Breast epithelium (tissue), 4 donors: Measurements from ENCODE around the gene LONP2. TPM values are rescaled to one million over a fixed set of nuclear protein-coding genes. Genes with fewer than 3 reads are reported as not detected.
A peak's percentile ranks its signal among the peaks of the same experiment; 100 is the strongest.
"Not testable (repeated sequence)": the region's sequence is repeated elsewhere in the genome, so short reads cannot be mapped to it uniquely, and the experiment has no call there.

Experiments
- DNase-seq, 2 donors: peaks; one replicate each; pipeline ENCODE4 v3.0.0-alpha.2; 2019; ENCODE audit warnings: low spot score in 2 of 2
- H3K27ac ChIP-seq, 2 donors: fragments of 200-600 bp; sonication (generic) in 1 of 2; one replicate each; pipeline ENCODE4 v1.5.1; 2016 to 2019; ENCODE audit warnings: mild to moderate bottlenecking in 1 of 2
- H3K27me3 ChIP-seq, 2 donors: fragments of 200-600 bp; sonication (generic) in 1 of 2; one replicate each; pipeline versions ENCODE4 v1.5.1 to v1.6.0; 2017 to 2019; ENCODE audit warnings: control low read depth in 1 of 2, mild to moderate bottlenecking in 1 of 2
- H3K36me3 ChIP-seq: fragments of 200-600 bp; one replicate; pipeline ENCODE4 v1.5.1; 2019
- H3K4me1 ChIP-seq, 2 donors: fragments of 200-600 bp; sonication (generic); one replicate each; pipeline ENCODE4 v1.5.1; 2016 to 2019; ENCODE audit warnings: control low read depth in 1 of 2
- H3K4me3 ChIP-seq, 3 donors: fragments of 200-600 bp; sonication (generic); 1 replicate in 2 of 3; 2 replicates in 1 of 3; pipeline ENCODE4 v1.5.1; 2016 to 2019; ENCODE audit warnings: mild to moderate bottlenecking in 3 of 3, moderate library complexity in 2 of 3
- H3K9me3 ChIP-seq, 2 donors: fragments of 200-600 bp; sonication (generic) in 1 of 2; one replicate each; pipeline ENCODE4 v1.5.1; 2016 to 2019; ENCODE audit warnings: control low read depth in 1 of 2
- CTCF ChIP-seq, 3 donors: fragments of 450-650 bp; IDR thresholded peaks; one replicate each; pipeline ENCODE4 v1.5.1; 2016 to 2017; ENCODE audit warnings: antibody characterized with exemption in 3 of 3, mild to moderate bottlenecking in 3 of 3, moderate library complexity in 3 of 3
- POLR2A ChIP-seq: fragments of 450-650 bp; IDR thresholded peaks from one replicate; pipeline ENCODE4 v1.6.1; 2016; ENCODE audit warnings: antibody characterized with exemption, mild to moderate bottlenecking, moderate library complexity
- POLR2AphosphoS5 ChIP-seq, 3 donors: sonication (generic); formaldehyde crosslinking; IDR thresholded peaks; one replicate each; pipeline ENCODE4 v1.6.1; 2017; ENCODE audit warnings: antibody characterized with exemption in 3 of 3
- intact Hi-C: fragments of 100-400 bp; cut with DNase I; formaldehyde crosslinking; loops from one replicate; pipeline ENCODE4 v1.15.1; 2023; ENCODE audit warnings: low total_unique reads
- total RNA-seq, 3 donors: library from RNA; depleted of rRNA; stranded (reverse); fragments of >200 nt; gene quantifications; one replicate each; pipeline ENCODE4 v1.1.0, GENCODE V29; 2016

The LONP2 gene
- total RNA-seq, 3 donors from 2014 or later = 66.6 to 106 (median 98.9) TPM

GRCh38 chr16:48374255-48374654 lies 130.2 kb downstream of the LONP2 start:
- Histone ChIP-seq H3K36me3 (no peaks in the 10 kb centered on the region), H3K4me1 (peaks cover 0 to 28% of the 10 kb centered on the region in 2 donors), H3K27me3 (no peaks in the 10 kb centered on the region), H3K4me3 (no peak overlapping the region), H3K27ac (no peak overlapping the region), H3K9me3 (no peaks in the 10 kb centered on the region)
- intact Hi-C loops = no loop called here
- no peak for TF ChIP-seq CTCF (IDR thresholded peaks at IDR 0.05)
- no peak for TF ChIP-seq POLR2AphosphoS5 (IDR thresholded peaks at IDR 0.05)
- no peak for TF ChIP-seq POLR2A
- no peak for DNase-seq

GRCh38 chr16:48377301-48377700 lies 133.2 kb downstream of the LONP2 start:
- H3K9me3 ChIP-seq, intact Hi-C loops, DNase-seq, H3K4me3 ChIP-seq, H3K27ac ChIP-seq, H3K36me3 ChIP-seq, H3K27me3 ChIP-seq: not testable (repeated sequence)
- peaks cover 0 to 30% of the 10 kb centered on the region in 2 donors for H3K4me1 ChIP-seq

- DNase-seq = no peak
- TF ChIP-seq CTCF (IDR thresholded peaks at IDR 0.05) (no peak), POLR2AphosphoS5 (IDR thresholded peaks at IDR 0.05) (no peak), POLR2A (no peak)
- Histone ChIP-seq H3K4me3 (no peak overlapping the region), H3K9me3 (no peaks in the 10 kb centered on the region), H3K36me3 (no peaks in the 10 kb centered on the region), H3K27ac (no peak overlapping the region), H3K4me1 (peaks cover 0 to 37% of the 10 kb centered on the region in 2 donors), H3K27me3 (no peaks in the 10 kb centered on the region)
- intact Hi-C loops = no loop called here
Measured at GRCh38 chr16:48378276-48378675, 134.2 kb downstream of the LONP2 start.

GRCh38 chr16:48378836-48379235 lies 134.7 kb downstream of the LONP2 start:
- H3K4me1 ChIP-seq = peaks cover 0 to 32% of the 10 kb centered on the region in 2 donors
- no peak overlapping the region for H3K4me3 ChIP-seq
- intact Hi-C loops = no loop called here
- H3K9me3 ChIP-seq = no peaks in the 10 kb centered on the region
- no peaks in the 10 kb centered on the region for H3K36me3 ChIP-seq
- TF ChIP-seq POLR2AphosphoS5 (IDR thresholded peaks at IDR 0.05) (no peak), CTCF (IDR thresholded peaks at IDR 0.05) (no peak), POLR2A (no peak)
- H3K27ac ChIP-seq = peak overlapping the region in 1 of 2 donors; percentile 19
- no peaks in the 10 kb centered on the region for H3K27me3 ChIP-seq
- DNase-seq = no peak

DNA sequence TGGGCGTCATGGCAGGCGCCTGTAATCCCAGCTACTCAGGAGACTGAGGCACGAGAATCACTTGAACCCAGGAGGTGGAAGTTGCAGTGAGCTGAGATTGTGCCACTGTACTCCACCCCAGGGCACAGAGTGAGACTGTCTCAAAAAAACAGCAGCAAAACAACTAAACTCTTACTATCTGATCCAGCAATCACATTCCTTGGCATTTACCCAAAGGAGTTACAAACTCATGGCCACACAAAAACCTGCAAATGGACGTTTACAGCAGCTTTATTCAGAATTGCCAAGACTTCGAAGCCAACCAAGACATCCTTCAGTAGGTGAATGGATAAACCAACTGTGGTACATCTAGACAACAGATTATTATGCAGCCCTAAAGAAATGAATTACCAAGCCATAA lies 137.1 kb downstream of the LONP2 start:
- Histone ChIP-seq H3K36me3 (no peaks in the 10 kb centered on the region), H3K9me3 (no peaks in the 10 kb centered on the region), H3K4me1 (peaks cover 0 to 20% of the 10 kb centered on the region in 2 donors), H3K27me3 (no peaks in the 10 kb centered on the region), H3K27ac (peak overlapping the region; percentile 23 to 30), H3K4me3 (no peak overlapping the region)
- DNase-seq = no peak
- TF ChIP-seq POLR2AphosphoS5 (IDR thresholded peaks at IDR 0.05) = no peak
- no peak for TF ChIP-seq POLR2A
- no peak for TF ChIP-seq CTCF (IDR thresholded peaks at IDR 0.05)
- intact Hi-C loops = no loop called here

DNA sequence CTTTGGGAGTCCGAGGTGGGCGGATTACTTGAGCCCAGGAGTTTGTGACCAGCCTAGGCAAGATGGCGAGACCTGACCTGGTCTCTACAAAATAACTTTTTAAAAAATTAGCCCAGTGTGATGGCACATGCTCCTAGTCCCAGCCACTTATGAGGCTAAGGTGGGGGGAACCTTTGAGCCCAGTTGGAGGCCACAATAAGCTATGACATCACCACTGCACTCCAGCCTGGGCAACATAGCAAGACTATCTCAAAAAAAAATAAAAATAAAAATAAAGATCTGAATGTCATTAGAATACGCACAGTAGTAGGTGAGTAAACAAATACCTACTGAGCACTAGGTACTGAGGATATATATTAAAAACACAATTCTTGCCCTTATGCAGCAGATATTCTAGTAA lies 138.0 kb downstream of the LONP2 start:
- intact Hi-C loops = no loop called here
- Histone ChIP-seq H3K4me3 (no peak overlapping the region), H3K36me3 (no peaks in the 10 kb centered on the region), H3K4me1 (peaks cover 0 to 20% of the 10 kb centered on the region in 2 donors), H3K27ac (no peak overlapping the region), H3K9me3 (no peaks in the 10 kb centered on the region), H3K27me3 (no peaks in the 10 kb centered on the region)
- TF ChIP-seq CTCF (IDR thresholded peaks at IDR 0.05) (no peak), POLR2AphosphoS5 (IDR thresholded peaks at IDR 0.05) (no peak), POLR2A (no peak)
- no peak for DNase-seq
